HEK293 (cell line): ENCODE results near the gene CDIPT.

ENCODE experiments used
- CTCF ChIP-seq: fragments of 450-650 bp; formaldehyde crosslinking; IDR thresholded peaks from 2 replicates; pipeline ENCODE4 v1.5.1; 2016; ENCODE audit warnings: missing biosample characterization, missing genetic modification characterization
- IKZF3 ChIP-seq: fragments of 450-650 bp; IDR thresholded peaks from 2 replicates; pipeline ENCODE4 v1.5.0; 2018; ENCODE audit warnings: missing biosample characterization, mild to moderate bottlenecking, missing genetic modification characterization, moderate library complexity
- KLF17 ChIP-seq: fragments of 450-650 bp; formaldehyde crosslinking; IDR thresholded peaks from 2 replicates; pipeline ENCODE4 v1.5.1; 2016; ENCODE audit warnings: missing biosample characterization, missing genetic modification characterization
- OSR2 ChIP-seq: fragments of 450-650 bp; formaldehyde crosslinking; IDR thresholded peaks from 2 replicates; pipeline ENCODE4 v1.5.1; 2016; ENCODE audit warnings: missing biosample characterization, missing genetic modification characterization
- PATZ1 ChIP-seq: fragments of 450-650 bp; formaldehyde crosslinking; IDR thresholded peaks from 2 replicates; pipeline ENCODE4 v1.5.1; 2016; ENCODE audit warnings: missing biosample characterization, missing genetic modification characterization
- PRDM10 ChIP-seq: fragments of 450-650 bp; formaldehyde crosslinking; IDR thresholded peaks from 2 replicates; pipeline ENCODE4 v1.5.1; 2016; ENCODE audit warnings: missing biosample characterization, missing genetic modification characterization
- SCRT1 ChIP-seq: fragments of 450-650 bp; formaldehyde crosslinking; IDR thresholded peaks from 2 replicates; pipeline ENCODE4 v1.5.1; 2016; ENCODE audit warnings: missing biosample characterization, missing genetic modification characterization, borderline replicate concordance
- SP3 ChIP-seq: fragments of 450-650 bp; formaldehyde crosslinking; IDR thresholded peaks from 2 replicates; pipeline ENCODE4 v1.5.1; 2016; ENCODE audit warnings: missing biosample characterization, missing genetic modification characterization
- TRIM28 ChIP-seq: IDR thresholded peaks from 2 replicates; pipeline ENCODE4 v1.6.1; 2011; ENCODE audit warnings: low read length, control low read depth, borderline replicate concordance
- ZBTB17 ChIP-seq: fragments of 450-650 bp; formaldehyde crosslinking; IDR thresholded peaks from 2 replicates; pipeline ENCODE4 v1.5.1; 2016; ENCODE audit warnings: missing biosample characterization, missing genetic modification characterization
- ZBTB44 ChIP-seq: fragments of 450-650 bp; IDR thresholded peaks from 2 replicates; pipeline ENCODE4 v1.5.1; 2018; ENCODE audit warnings: missing biosample characterization, mild to moderate bottlenecking, missing genetic modification characterization
- ZBTB8A ChIP-seq: fragments of 450-650 bp; formaldehyde crosslinking; IDR thresholded peaks from 2 replicates; pipeline ENCODE4 v1.5.1; 2016; ENCODE audit warnings: missing biosample characterization, missing genetic modification characterization
- ZEB2 ChIP-seq: fragments of 450-650 bp; formaldehyde crosslinking; IDR thresholded peaks from 2 replicates; pipeline ENCODE4 v1.5.1; 2016; ENCODE audit warnings: missing biosample characterization, missing genetic modification characterization
- ZFP69B ChIP-seq: fragments of 450-650 bp; formaldehyde crosslinking; IDR thresholded peaks from 2 replicates; pipeline ENCODE4 v1.5.1; 2016; ENCODE audit warnings: missing biosample characterization, missing genetic modification characterization
- ZNF10 ChIP-seq: fragments of 450-650 bp; formaldehyde crosslinking; IDR thresholded peaks from 2 replicates; pipeline ENCODE4 v1.5.1; 2017; ENCODE audit warnings: missing biosample characterization, missing genetic modification characterization
- ZNF121 ChIP-seq: fragments of 450-650 bp; formaldehyde crosslinking; IDR thresholded peaks from 2 replicates; pipeline ENCODE4 v1.5.1; 2016; ENCODE audit warnings: missing biosample characterization, missing genetic modification characterization
- ZNF2 ChIP-seq: fragments of 450-650 bp; formaldehyde crosslinking; IDR thresholded peaks from 2 replicates; pipeline ENCODE4 v1.5.1; 2016; ENCODE audit warnings: missing biosample characterization, missing genetic modification characterization
- ZNF211 ChIP-seq: fragments of 450-650 bp; formaldehyde crosslinking; IDR thresholded peaks from 2 replicates; pipeline ENCODE4 v1.5.1; 2016; ENCODE audit warnings: low read depth, missing biosample characterization, missing genetic modification characterization
- ZNF580 ChIP-seq: fragments of 450-650 bp; formaldehyde crosslinking; IDR thresholded peaks from 2 replicates; pipeline ENCODE4 v1.5.1; 2016; ENCODE audit warnings: missing biosample characterization, missing genetic modification characterization
- ZNF629 ChIP-seq: fragments of 450-650 bp; formaldehyde crosslinking; IDR thresholded peaks from 2 replicates; pipeline ENCODE4 v1.5.1; 2017; ENCODE audit warnings: missing biosample characterization, missing genetic modification characterization
- ZNF654 ChIP-seq: fragments of 450-650 bp; formaldehyde crosslinking; IDR thresholded peaks from 2 replicates; pipeline ENCODE4 v1.5.1; 2016; ENCODE audit warnings: low read depth, missing biosample characterization, missing genetic modification characterization
- ZSCAN23 ChIP-seq: fragments of 450-650 bp; formaldehyde crosslinking; IDR thresholded peaks from 2 replicates; pipeline ENCODE4 v1.5.1; 2016; ENCODE audit warnings: missing biosample characterization, missing genetic modification characterization
- ZXDB ChIP-seq: fragments of 450-650 bp; formaldehyde crosslinking; IDR thresholded peaks from 2 replicates; pipeline ENCODE4 v1.5.1; 2016; ENCODE audit warnings: missing biosample characterization, missing genetic modification characterization

CDIPT gene

GRCh38 chr16:29848420-29849297 is 14.4 kb downstream of the CDIPT start (continued):
- TF ChIP-seq ZBTB44 (tag by site-specific recombination) (peak; percentile 72; the same call in 1 of the 2 replicates), OSR2 (tag by site-specific recombination) (peak; percentile 70), ZNF10 (tag by site-specific recombination) (0 out of 2 replicates have a peak, but pooled peaks have one; percentile 33), PRDM10 (tag by site-specific recombination) (peak; percentile 17; the same call in 1 of the 2 replicates), ZNF2 (peak; percentile 100), ZNF211 (tag by site-specific recombination) (no peak), ZBTB8A (tag by site-specific recombination) (peak; percentile 73), ZFP69B (tag by site-specific recombination) (peak; percentile 90), ZNF629 (tag by site-specific recombination) (peak; percentile 37), TRIM28 (peak; percentile 65; the same call in 1 of the 2 replicates), ZBTB17 (tag by site-specific recombination) (peak; percentile 30; the same call in 1 of the 2 replicates), ZSCAN23 (tag by site-specific recombination) (no peak), ZNF580 (tag by site-specific recombination) (0 out of 2 replicates have a peak, but pooled peaks have one; percentile 16), ZNF121 (tag by site-specific recombination) (peak; percentile 96), PATZ1 (peak; percentile 84), KLF17 (tag by site-specific recombination) (peak; percentile 55; the same call in 1 of the 2 replicates), CTCF (tag by site-specific recombination) (peak; percentile 89), ZEB2 (tag by site-specific recombination) (peak; percentile 46; the same call in 1 of the 2 replicates), ZXDB (tag by site-specific recombination) (peak; percentile 49; the same call in 1 of the 2 replicates), SCRT1 (tag by site-specific recombination) (peak; percentile 79; the same call in 1 of the 2 replicates), SP3 (tag by site-specific recombination) (no peak), IKZF3 (peak; percentile 62), ZNF654 (tag by site-specific recombination) (peak; percentile 76)
